HG03457 (cell line): Measurements from ENCODE around the gene NPW.

ENCODE experiments used
- ATAC-seq: cut with Tn5 transposase; IDR thresholded peaks from one replicate; pipeline ENCODE4 v1.9.1; 2021; ENCODE audit warnings: moderate number of reproducible peaks; ENCODE audit not compliant: unreplicated experiment

NPW gene

GRCh38 chr16:1984347-1985225, 35.0 kb upstream of the NPW start:
- ATAC-seq, result no peak

GRCh38 chr16:1985466-1986150, 34.0 kb upstream of the NPW start:
- ATAC-seq, result no peak

GRCh38 chr16:1987198-1987597, 32.4 kb upstream of the NPW start:
- no peak for ATAC-seq

GRCh38 chr16:1989209-1990100, 30.1 kb upstream of the NPW start, which contains the start of gene SYNGR3:
Gene SYNGR3 (plus strand): TSS chr16:1989970. CDS start chr16:1990103, 133 bp downstream.
- no peak for ATAC-seq

GRCh38 chr16:1990101-1990350, 29.6 kb upstream of the NPW start:
- ATAC-seq, result no peak

GRCh38 chr16:1990351-1991134, 29.0 kb upstream of the NPW start:
- ATAC-seq, result no peak

- ATAC-seq, result no peak
Measured at GRCh38 chr16:1991135-1991551, 28.4 kb upstream of the NPW start.

- no peak for ATAC-seq
Measured at GRCh38 chr16:1991588-1991947, 28.0 kb upstream of the NPW start.

- ATAC-seq, result peak; percentile 32
Measured at GRCh38 chr16:1991948-1992703, 27.5 kb upstream of the NPW start.

GRCh38 chr16:1992704-1993317, 26.8 kb upstream of the NPW start:
- no peak for ATAC-seq

GRCh38 chr16:1993731-1994131, 25.9 kb upstream of the NPW start:
- no peak for ATAC-seq

GRCh38 chr16:1997494-1998359, 21.9 kb upstream of the NPW start:
- ATAC-seq, result no peak

- no peak for ATAC-seq
Measured at GRCh38 chr16:1998360-1998835, 21.2 kb upstream of the NPW start.

- no peak for ATAC-seq
Measured at GRCh38 chr16:1998852-1999801, 20.5 kb upstream of the NPW start.

- no peak for ATAC-seq
Measured at GRCh38 chr16:1999866-2000514, 19.6 kb upstream of the NPW start.

- ATAC-seq, result no peak
Measured at GRCh38 chr16:2001035-2001434, 18.6 kb upstream of the NPW start.
